T-helper 17 cell (primary cell): ENCODE results near the gene OR10H1. TPM values are rescaled to one million over a fixed set of nuclear protein-coding genes. Genes with fewer than 3 reads are reported as not detected.
"Not testable (repeated sequence)": the region's sequence is repeated elsewhere in the genome, so short reads cannot be mapped to it uniquely, and the experiment has no call there.

ENCODE experiments used
- ATAC-seq: fragments of 150-1000 bp; cut with Tn5 transposase; 2 replicates; pipeline ENCODE4 v1.10.0; 2021; ENCODE audit warnings: mild to moderate bottlenecking, moderate library complexity
- DNase-seq, 3 donors: peaks; one replicate each; pipeline versions ENCODE4 v3.0.0 to v3.0.0-alpha.2; 2020 to 2021
- H3K9me3 ChIP-seq: one replicate; pipeline ENCODE4 v1.7.0; 2013; ENCODE audit warnings: low read length, mild to moderate bottlenecking; ENCODE audit not compliant: control insufficient read depth, poor library complexity, severe bottlenecking
- H3K27ac Mint-ChIP-seq: one replicate; pipeline ENCODE4 v1.8.0; 2022; ENCODE audit warnings: mild to moderate bottlenecking, moderate library complexity, mixed read lengths
- H3K27me3 Mint-ChIP-seq: one replicate; pipeline ENCODE4 v1.8.0; 2022; ENCODE audit warnings: mixed read lengths
- H3K36me3 Mint-ChIP-seq: one replicate; pipeline ENCODE4 v1.8.0; 2022; ENCODE audit warnings: low read depth, mixed read lengths
- H3K4me1 Mint-ChIP-seq: one replicate; pipeline ENCODE4 v1.8.0; 2022; ENCODE audit warnings: mild to moderate bottlenecking, mixed read lengths
- H3K4me3 Mint-ChIP-seq: one replicate; pipeline ENCODE4 v1.8.0; 2022; ENCODE audit warnings: mild to moderate bottlenecking, moderate library complexity, mixed read lengths
- total RNA-seq, 4 donors: library from RNA in 2 of 4; stranded (reverse) in 2 of 4; gene quantifications; one replicate each; pipeline ENCODE4 v1.2.3 and lab custom pipeline; 2022 to 2026

The OR10H1 gene
- total RNA-seq, 2 donors from 2014 or later: 0.07 TPM; not detected in 1

DNA sequence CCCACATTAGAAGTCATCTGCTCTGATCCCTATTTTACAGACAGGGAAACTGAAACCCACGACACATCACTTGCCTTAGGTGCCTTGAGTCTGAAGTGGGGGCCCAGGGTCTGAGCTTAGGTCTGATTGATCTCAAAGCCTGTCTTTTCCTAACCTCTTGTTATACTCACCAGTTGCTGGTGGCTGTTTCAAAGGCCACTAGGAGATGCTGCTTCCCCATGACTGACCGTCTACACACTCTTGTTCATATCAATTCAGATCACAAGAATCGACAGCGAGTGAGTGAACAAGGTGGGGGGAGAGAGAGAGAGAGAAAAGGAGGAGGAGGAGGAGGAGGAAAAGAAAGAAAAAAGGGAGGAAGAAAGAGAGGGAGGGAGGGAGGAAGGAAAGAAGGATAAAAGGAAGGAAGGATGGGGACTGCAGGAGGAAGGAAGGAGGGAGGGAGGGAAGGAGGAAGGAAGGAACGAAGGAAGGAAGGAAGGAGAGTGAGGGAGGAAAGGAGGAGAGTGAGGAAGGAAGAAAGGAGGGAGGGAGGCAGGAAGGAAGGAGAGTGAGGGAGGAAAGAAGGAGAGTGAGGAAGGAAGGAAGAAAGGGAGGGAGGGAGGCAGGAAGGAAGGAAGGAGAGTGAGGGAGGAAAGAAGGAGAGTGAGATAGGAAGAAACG lies 3.3 kb downstream of the OR10H1 start:
- no peak for ATAC-seq
- Mint-ChIP-seq H3K27ac (peak overlapping the region; percentile 87), H3K4me3 (peak overlapping the region; percentile 4)

DNA sequence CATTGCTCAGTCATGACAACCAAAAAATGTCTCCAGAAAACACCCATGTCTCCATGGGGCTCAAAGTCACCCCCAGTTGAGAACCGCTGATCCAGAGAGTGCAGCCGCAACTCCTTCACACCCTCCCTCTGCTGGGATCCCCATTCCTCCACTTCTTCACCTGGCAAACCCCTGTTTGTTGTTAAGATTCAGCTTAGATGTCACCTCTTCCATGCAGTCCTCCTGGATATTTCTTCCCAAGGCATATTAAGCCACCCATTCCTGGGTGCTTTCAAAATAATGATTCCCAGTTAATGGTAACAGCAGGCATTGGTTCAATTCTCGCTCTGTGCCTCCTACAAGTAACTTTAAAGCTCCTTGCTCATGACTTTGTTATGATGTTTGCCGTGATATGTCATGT lies 4.0 kb downstream of the OR10H1 start:
- H3K36me3 Mint-ChIP-seq: no peaks in the 10 kb centered on the region
- peaks cover 11% of the 10 kb centered on the region for H3K27me3 Mint-ChIP-seq
- H3K4me3 Mint-ChIP-seq: no peak overlapping the region
- DNase-seq: no peak
- H3K4me1 Mint-ChIP-seq: peaks cover 15% of the 10 kb centered on the region
- no peaks in the 10 kb centered on the region for H3K9me3 ChIP-seq
- ATAC-seq: no peak
- H3K27ac Mint-ChIP-seq: no peak overlapping the region

More for the DNA sequence above, 3.3 kb downstream of the OR10H1 start:
- no peaks in the 10 kb centered on the region for H3K9me3 ChIP-seq
- peaks cover 11% of the 10 kb centered on the region for H3K27me3 Mint-ChIP-seq
- H3K36me3 Mint-ChIP-seq: no peaks in the 10 kb centered on the region
- DNase-seq: peak in 1 of 3 donors; percentile 9
- H3K4me1 Mint-ChIP-seq: peaks cover 15% of the 10 kb centered on the region

DNA sequence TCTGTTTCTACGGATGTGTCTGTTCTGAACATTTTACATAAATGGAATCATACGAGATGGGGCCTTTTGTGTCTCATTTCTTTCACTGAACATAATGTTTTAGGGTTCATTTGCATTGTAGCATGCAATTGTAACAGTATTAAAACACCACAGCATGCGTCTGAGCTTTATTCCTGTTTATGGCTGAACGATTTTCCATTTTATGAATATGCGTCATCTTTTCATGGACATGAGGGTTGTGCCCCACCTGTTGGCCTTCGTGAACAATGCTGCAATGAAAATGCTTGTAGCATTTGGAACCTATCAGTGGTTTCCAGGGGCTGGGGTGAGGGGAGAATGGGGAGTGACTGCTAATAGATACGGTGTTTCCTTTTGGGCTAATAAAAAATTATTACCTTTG lies 5.1 kb downstream of the OR10H1 start:
- no peak overlapping the region for H3K27ac Mint-ChIP-seq
- H3K4me3 Mint-ChIP-seq: no peak overlapping the region
- DNase-seq: no peak
- H3K4me1 Mint-ChIP-seq: peaks cover 15% of the 10 kb centered on the region
- ATAC-seq: no peak
- H3K36me3 Mint-ChIP-seq: no peaks in the 10 kb centered on the region
- peaks cover 11% of the 10 kb centered on the region for H3K27me3 Mint-ChIP-seq
- no peaks in the 10 kb centered on the region for H3K9me3 ChIP-seq

DNA sequence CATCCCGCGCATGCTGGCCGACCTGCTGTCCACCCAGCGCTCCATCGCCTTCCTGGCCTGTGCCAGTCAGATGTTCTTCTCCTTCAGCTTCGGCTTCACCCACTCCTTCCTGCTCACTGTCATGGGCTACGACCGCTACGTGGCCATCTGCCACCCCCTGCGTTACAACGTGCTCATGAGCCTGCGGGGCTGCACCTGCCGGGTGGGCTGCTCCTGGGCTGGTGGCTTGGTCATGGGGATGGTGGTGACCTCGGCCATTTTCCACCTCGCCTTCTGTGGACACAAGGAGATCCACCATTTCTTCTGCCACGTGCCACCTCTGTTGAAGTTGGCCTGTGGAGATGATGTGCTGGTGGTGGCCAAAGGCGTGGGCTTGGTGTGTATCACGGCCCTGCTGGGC lies 21.2 kb downstream of the OR10H1 start:
- H3K36me3 Mint-ChIP-seq, H3K4me1 Mint-ChIP-seq, H3K9me3 ChIP-seq, DNase-seq, H3K4me3 Mint-ChIP-seq, ATAC-seq: not testable (repeated sequence)
- peak overlapping the region; percentile 29 for H3K27ac Mint-ChIP-seq
- H3K27me3 Mint-ChIP-seq: peaks cover 49% of the 10 kb centered on the region

GRCh38 chr19:15790096-15790495 lies 25.4 kb downstream of the OR10H1 start:
- Mint-ChIP-seq H3K27ac (no peak overlapping the region), H3K4me1 (peaks cover 4% of the 10 kb centered on the region), H3K4me3 (no peak overlapping the region), H3K27me3 (peaks cover 40% of the 10 kb centered on the region), H3K36me3 (peaks cover 4% of the 10 kb centered on the region)
- DNase-seq (no peak), ATAC-seq (no peak)
- no peaks in the 10 kb centered on the region for H3K9me3 ChIP-seq

DNA sequence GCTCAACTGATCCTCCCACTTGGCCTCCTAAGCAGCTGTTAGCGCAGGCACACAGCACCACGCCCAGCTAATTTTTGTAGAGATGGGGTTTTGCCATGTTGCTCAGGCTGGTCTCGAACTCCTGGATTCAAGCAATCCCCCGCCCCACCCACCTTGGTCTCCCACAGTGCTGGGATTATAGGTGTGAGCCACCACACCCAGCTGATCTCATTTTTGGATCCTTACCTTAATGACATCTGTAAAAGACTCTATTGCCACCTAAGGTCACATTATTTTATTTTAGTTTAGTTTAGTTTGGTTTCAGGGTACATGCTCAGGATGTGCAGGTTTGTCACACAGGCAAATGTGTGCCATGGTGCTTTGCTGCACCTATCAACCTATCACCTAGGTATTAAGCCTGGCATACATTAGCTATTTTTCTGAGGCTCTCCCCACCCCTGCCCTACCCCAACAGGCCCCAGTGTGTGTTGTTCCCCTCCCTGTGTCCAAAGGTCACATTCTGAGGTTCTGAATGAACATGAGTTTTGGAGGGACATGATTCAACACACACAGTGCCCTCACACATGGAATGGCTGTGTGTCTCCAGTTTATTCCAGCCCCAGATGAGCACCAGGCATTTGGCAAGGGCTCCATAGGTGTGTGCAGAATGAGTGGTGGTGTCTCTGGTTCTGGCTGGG lies 26.7 kb downstream of the OR10H1 start:
- peaks cover 40% of the 10 kb centered on the region for H3K27me3 Mint-ChIP-seq
- H3K36me3 Mint-ChIP-seq: peaks cover 3% of the 10 kb centered on the region
- DNase-seq: no peak
- ATAC-seq: no peak
- no peaks in the 10 kb centered on the region for H3K9me3 ChIP-seq
- H3K4me1 Mint-ChIP-seq: peaks cover 4% of the 10 kb centered on the region
- H3K4me3 Mint-ChIP-seq: no peak overlapping the region
- no peak overlapping the region for H3K27ac Mint-ChIP-seq

DNA sequence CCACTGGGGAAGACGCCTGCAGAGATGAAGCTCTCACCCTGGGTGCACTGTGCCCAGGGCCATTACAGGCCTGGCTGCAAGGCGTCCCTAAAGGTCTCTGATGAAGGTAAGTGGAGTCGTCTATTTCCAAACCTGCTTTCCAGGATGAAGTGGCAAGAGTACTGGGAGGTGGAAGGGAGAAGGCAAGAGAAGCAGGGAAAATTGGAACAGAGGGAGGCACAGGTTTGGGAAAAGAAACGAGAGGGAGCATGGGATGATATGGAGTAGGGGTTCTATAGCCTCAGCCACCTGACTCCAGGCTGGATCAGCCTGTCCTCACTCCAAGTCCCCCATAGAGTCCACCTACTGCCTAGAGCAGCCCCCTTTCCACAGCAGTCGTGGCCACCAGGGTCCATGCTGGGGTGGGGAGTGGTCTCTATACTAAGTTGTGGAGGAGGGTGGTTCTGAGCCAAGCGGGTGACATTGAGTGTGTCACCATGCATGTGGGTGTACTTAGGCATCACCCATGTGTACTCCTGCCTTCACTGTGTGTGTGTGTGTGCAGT lies 27.8 kb downstream of the OR10H1 start, which contains the start of gene OR10H5:
TSS of gene OR10H5 (plus strand) at position 51 of the 545 bp plus-strand sequence. CDS start 6,388 bp downstream, outside the sequence.
- peaks cover 4% of the 10 kb centered on the region for H3K4me1 Mint-ChIP-seq
- DNase-seq (no peak), ATAC-seq (no peak)
- peaks cover 3% of the 10 kb centered on the region for H3K36me3 Mint-ChIP-seq
- peaks cover 40% of the 10 kb centered on the region for H3K27me3 Mint-ChIP-seq
- no peak within 1 kb of the TSS for H3K4me3 Mint-ChIP-seq
- H3K9me3 ChIP-seq: no peaks in the 10 kb centered on the region
- H3K27ac Mint-ChIP-seq: no peak within 1 kb of the TSS

DNA sequence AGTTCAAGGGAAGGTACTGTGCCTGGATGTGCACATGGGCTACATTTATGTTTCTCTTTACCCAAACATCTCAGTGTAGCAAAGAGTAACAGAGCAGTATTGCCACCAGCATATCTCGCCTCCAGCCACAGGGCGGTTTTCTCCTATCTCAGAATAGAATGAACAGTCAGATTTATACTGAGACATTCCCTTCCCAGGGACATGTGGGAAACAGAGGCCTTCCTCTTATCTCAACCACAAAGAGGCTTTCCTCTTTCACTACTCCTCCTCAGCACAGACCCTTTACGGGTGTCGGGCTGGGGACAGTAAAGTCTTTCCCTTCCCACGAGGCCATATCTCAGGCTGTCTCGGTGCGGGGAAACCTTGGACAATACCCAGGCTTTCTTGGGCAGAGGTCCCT lies 32.6 kb downstream of the OR10H1 start:
- DNase-seq, H3K36me3 Mint-ChIP-seq: not testable (repeated sequence)

DNA sequence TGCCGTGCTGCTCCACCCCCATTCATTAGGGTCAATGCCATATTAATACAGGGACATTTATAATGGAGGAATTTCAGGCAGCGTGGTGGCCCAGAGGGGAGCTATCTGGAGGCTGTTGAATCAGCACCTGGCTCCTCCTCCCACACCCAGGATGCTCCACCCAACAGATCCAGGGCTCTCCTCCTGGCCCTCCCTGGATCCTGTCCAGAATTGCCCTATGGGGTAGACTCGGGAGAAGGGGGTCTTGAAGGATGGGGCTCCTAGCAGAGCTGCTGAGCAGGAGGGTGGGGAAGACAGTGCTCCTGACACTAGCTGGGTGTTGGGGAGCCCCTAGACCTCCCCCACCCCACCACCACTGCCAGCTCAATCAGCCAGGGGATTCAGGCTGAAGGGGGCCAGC lies 33.3 kb downstream of the OR10H1 start:
- Mint-ChIP-seq H3K27me3 (peaks cover 9% of the 10 kb centered on the region), H3K27ac (no peak overlapping the region), H3K36me3 (peaks cover 2% of the 10 kb centered on the region)

More for the DNA sequence above, 32.6 kb downstream of the OR10H1 start:
- not testable (repeated sequence) for H3K4me3 Mint-ChIP-seq, H3K9me3 ChIP-seq, ATAC-seq, H3K27ac Mint-ChIP-seq, H3K4me1 Mint-ChIP-seq
- H3K27me3 Mint-ChIP-seq: peaks cover 16% of the 10 kb centered on the region

GRCh38 chr19:15781661-15782060 lies 33.8 kb downstream of the OR10H1 start:
- DNase-seq (no peak), ATAC-seq (no peak)
- H3K27ac Mint-ChIP-seq: no peak overlapping the region
- H3K9me3 ChIP-seq: no peaks in the 10 kb centered on the region
- H3K4me1 Mint-ChIP-seq: no peaks in the 10 kb centered on the region
- peaks cover 7% of the 10 kb centered on the region for H3K27me3 Mint-ChIP-seq
- no peaks in the 10 kb centered on the region for H3K36me3 Mint-ChIP-seq
- H3K4me3 Mint-ChIP-seq: no peak overlapping the region

More for the DNA sequence above, 33.3 kb downstream of the OR10H1 start:
- H3K4me1 Mint-ChIP-seq: no peaks in the 10 kb centered on the region
- no peak for ATAC-seq
- no peak for DNase-seq
- no peak overlapping the region for H3K4me3 Mint-ChIP-seq
- H3K9me3 ChIP-seq: no peaks in the 10 kb centered on the region

DNA sequence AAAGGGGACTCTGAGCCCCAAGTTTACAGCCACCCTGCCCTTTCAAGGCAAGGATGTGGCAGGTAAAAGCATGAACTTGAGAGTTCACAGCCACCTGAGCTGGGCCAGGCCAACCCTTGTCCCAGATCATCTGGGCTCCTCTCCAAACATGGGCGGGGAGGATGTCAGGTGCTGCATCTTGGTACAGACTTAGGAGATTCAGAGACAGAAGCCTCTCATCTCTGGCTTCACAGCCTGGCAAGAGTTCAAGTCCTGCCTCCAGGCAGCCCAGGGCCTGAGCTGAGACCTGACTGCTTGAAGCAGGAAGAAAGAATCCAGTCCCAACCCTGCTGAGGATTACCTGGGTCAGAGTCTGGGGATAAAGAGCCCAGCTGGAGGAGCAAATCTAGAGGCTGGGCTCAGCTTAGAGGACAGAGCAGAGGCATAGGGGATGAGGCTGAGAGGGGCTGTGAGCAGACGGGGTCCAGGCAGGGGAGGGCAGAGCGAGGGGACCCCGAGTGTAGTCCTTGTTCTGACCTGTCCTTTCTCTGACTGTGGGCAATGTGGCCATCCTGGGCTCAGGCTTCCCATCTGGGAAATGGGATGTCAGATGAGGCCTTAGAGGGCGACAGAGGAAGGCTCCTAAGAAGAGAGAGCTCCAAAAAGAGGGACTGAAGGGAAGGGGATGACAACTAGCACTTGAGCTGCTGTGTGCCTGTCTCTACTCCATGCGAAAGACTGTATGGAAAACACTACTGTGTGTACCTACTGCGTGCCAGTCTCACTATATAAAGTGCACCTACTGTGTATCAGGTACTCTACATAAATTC lies 34.6 kb downstream of the OR10H1 start:
- H3K27me3 Mint-ChIP-seq: peaks cover 12% of the 10 kb centered on the region
- no peak for DNase-seq
- no peaks in the 10 kb centered on the region for H3K9me3 ChIP-seq
- ATAC-seq: no peak
- H3K36me3 Mint-ChIP-seq: no peaks in the 10 kb centered on the region
- H3K4me1 Mint-ChIP-seq: no peaks in the 10 kb centered on the region
- H3K4me3 Mint-ChIP-seq: no peak overlapping the region
- no peak overlapping the region for H3K27ac Mint-ChIP-seq

- Mint-ChIP-seq H3K4me1 (no peaks in the 10 kb centered on the region), H3K27ac (no peak overlapping the region), H3K36me3 (no peaks in the 10 kb centered on the region), H3K4me3 (no peak overlapping the region), H3K27me3 (peaks cover 17% of the 10 kb centered on the region)
- DNase-seq (no peak), ATAC-seq (no peak)
- no peaks in the 10 kb centered on the region for H3K9me3 ChIP-seq
These were observed 35.5 kb downstream of the OR10H1 start for GRCh38 chr19:15779756-15780476.
